AG08396 (cell line): ENCODE measurements around the gene CLMP.
"Not testable (repeated sequence)": the region's sequence is repeated elsewhere in the genome, so short reads cannot be mapped to it uniquely, and the experiment has no call there.

Experiments
- DNase-seq: peaks from one replicate; pipeline ENCODE4 v3.0.0; 2012; ENCODE audit warnings: low spot score, mixed read lengths

Gene CLMP

GRCh38 chr11:123084454-123084853 lies 110.6 kb downstream of the CLMP start:
- DNase-seq = no peak

- peak; percentile 84 for DNase-seq
Observed at GRCh38 chr11:123083623-123084029, 111.4 kb downstream of the CLMP start.

- DNase-seq = no peak
Observed at GRCh38 chr11:123082977-123083376, 112.1 kb downstream of the CLMP start.

GRCh38 chr11:123080015-123080414 lies 115.0 kb downstream of the CLMP start:
- no peak for DNase-seq

- no peak for DNase-seq
Observed at GRCh38 chr11:123076484-123076883, 118.6 kb downstream of the CLMP start.

GRCh38 chr11:123073343-123074057 lies 121.5 kb downstream of the CLMP start:
- DNase-seq = no peak

GRCh38 chr11:123072762-123073161 lies 122.3 kb downstream of the CLMP start:
- no peak for DNase-seq

GRCh38 chr11:123072332-123072761 lies 122.7 kb downstream of the CLMP start:
- no peak for DNase-seq

GRCh38 chr11:123069908-123070821 lies 124.9 kb downstream of the CLMP start:
- no peak for DNase-seq

- DNase-seq = no peak
Observed at GRCh38 chr11:123065621-123066020, 129.4 kb downstream of the CLMP start.

GRCh38 chr11:123063826-123064657 lies 131.0 kb downstream of the CLMP start:
- no peak for DNase-seq

GRCh38 chr11:123062892-123063825 lies 131.9 kb downstream of the CLMP start:
- DNase-seq = no peak

- peak; percentile 95 for DNase-seq
Observed at GRCh38 chr11:123062158-123062891, 132.7 kb downstream of the CLMP start.

GRCh38 chr11:123061403-123062157 lies 133.5 kb downstream of the CLMP start, which contains the start of gene HSPA8:
HSPA8 (minus strand) TSS chr11:123062136; CDS start chr11:123061324, 812 bp downstream.
- peak; percentile 36 for DNase-seq

GRCh38 chr11:123060277-123061000 lies 134.6 kb downstream of the CLMP start:
- no peak for DNase-seq

- DNase-seq = not testable (repeated sequence)
Observed at GRCh38 chr11:123059041-123059920, 135.8 kb downstream of the CLMP start.

GRCh38 chr11:123057661-123058305 lies 137.3 kb downstream of the CLMP start:
- no peak for DNase-seq
